AG09319 (cell line): ENCODE data around the gene YDJC.
"Not testable (repeated sequence)": the region's sequence is repeated elsewhere in the genome, so short reads cannot be mapped to it uniquely, and the experiment has no call there.

ENCODE experiments used
- DNase-seq: peaks from one replicate; pipeline ENCODE4 v3.0.0-alpha.2; 2010; ENCODE audit warnings: low read depth; ENCODE audit errors: extremely low read depth
- CTCF ChIP-seq: IDR thresholded peaks from 2 replicates; pipeline ENCODE4 v1.5.1; 2011; ENCODE audit warnings: low read depth, mild to moderate bottlenecking, inconsistent platforms, low read length, moderate library complexity

YDJC gene

DNA sequence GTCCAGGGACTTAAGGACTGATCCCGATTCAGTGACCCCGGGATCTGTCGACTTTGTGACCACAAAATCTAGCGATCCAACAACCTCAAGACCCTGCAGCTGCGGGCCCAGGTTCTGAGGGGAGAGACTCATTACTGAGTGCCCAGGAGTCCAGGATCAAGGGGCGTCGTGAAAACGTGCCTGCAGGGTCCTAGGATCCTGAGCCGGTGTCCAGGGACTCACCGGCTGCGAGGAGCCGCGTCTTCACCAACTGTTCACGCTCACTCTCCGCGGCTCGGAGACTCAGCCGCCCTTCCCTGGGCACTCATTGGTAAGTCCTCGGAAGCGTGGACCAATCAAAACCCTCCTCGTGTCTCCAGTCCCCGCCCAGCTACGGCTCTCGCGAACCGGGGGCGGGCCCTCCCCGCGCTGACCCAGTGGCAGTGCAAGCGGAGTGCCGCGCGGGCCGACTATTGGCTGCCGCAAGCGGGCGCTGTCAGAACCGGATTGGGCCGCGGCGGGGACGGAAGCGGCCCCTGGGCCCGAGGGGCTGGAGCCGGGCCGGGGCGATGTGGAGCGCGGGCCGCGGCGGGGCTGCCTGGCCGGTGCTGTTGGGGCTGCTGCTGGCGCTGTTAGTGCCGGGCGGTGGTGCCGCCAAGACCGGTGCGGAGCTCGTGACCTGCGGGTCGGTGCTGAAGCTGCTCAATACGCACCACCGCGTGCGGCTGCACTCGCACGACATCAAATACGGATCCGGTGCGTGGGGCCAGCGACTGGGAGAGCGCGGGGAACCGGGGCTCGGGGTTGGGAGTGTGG, 12.2 kb upstream of the YDJC start, which contains the start of gene SDF2L1:
SDF2L1 (plus strand) TSS at position 514 of the 795 bp plus-strand sequence; CDS start at position 549, 35 bp downstream.
- TF ChIP-seq CTCF = no peak

GRCh38 chr22:21641417-21641788, 11.6 kb upstream of the YDJC start:
- no peak for DNase-seq
- peak; percentile 60 for TF ChIP-seq CTCF

More for the DNA sequence above, 12.2 kb upstream of the YDJC start, which contains the start of gene SDF2L1:
- DNase-seq = peak; percentile 97

- TF ChIP-seq CTCF = no peak
- no peak for DNase-seq
These were observed 11.0 kb upstream of the YDJC start for GRCh38 chr22:21640810-21641209.

- no peak for TF ChIP-seq CTCF
- no peak for DNase-seq
These were observed 9.5 kb upstream of the YDJC start for GRCh38 chr22:21639359-21639758.

DNA sequence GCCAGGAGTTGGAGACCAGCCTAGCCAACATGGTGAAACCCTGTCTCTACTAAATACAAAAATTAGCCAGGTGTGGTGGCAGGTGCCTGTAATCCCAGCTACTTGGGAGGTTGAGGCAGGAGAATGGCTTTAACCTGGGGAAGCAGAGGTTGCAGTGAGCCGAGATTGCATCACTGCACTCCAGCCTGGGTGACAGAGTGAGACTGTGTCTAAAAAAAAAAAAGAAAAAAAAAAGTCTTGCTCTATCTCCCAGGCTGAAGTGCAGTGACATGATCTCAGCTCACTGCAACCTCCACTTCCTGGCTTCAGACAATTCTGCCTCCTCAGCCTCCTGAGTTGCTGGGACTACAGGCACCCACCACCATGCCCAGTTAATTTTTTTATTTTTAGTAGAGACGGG, 7.6 kb upstream of the YDJC start:
- DNase-seq = not testable (repeated sequence)

DNA sequence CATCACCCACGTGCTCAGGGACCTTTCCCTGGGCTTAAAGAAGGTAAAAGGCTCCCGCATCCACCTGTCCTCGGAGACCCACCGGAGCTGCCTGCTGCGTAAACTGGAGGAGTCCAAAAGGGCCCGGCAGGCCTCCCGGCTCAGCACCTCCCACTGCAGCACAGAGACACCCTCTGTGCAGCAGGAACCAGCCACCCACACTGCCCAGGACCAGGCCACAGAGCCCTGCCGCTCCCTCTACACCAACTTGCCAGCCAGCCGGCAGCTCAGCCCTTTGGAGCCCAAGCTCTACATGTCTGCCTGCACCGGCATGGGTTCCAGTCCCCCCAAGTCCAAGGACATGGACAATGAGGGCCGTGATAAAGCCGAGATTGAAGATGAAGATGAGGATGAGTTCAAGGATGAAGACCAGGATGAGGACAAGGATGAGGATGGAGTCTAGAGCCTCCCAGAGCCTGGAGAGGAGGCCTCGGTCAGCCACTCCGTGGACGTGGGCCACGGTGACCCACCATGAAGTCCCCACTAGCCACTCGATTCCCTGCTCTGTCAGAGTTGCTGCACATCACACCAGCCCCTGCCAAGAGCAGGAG, 6.9 kb upstream of the YDJC start:
- DNase-seq = no peak
- TF ChIP-seq CTCF = no peak

DNA sequence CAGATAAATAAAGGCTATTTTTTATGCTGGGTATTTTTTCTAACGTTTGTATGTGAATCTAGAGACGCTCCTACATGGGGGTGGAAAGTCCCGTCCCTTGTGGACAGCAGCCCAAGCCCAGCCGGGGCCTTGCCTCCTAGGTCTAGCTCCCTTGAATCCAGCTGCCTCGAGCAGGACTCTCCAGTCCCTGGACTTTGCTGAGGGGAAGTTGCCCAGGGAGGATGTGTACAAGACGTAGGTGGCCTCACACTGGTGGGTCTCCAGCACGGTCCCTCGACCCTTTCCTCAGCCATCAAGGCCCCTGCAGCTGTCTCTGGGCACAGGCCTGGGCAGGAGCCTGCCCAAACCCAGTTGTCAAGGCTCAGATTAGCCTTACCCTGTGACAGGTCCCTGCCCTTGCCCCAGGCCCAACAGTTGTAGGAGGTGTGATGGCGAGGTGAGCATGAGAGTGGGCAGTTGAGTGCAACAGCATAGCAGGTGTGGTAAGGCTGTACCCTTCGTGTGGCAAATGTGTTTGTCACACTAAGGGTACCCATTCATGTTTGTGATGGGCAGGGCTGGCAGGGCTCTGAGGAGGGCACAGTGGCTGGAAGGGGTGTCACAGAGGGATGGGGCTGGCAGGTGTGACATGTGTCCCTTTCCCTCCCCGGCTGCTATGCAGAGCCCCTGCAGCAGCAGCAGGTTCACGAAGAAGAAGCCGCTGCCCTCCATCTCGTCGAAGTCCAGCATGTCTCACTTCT, 6.1 kb upstream of the YDJC start:
- no peak for TF ChIP-seq CTCF

More for the DNA sequence above, 6.1 kb upstream of the YDJC start:
- no peak for DNase-seq
